Measurements from ENCODE around the gene CDH23.

The CDH23 gene

DNA sequence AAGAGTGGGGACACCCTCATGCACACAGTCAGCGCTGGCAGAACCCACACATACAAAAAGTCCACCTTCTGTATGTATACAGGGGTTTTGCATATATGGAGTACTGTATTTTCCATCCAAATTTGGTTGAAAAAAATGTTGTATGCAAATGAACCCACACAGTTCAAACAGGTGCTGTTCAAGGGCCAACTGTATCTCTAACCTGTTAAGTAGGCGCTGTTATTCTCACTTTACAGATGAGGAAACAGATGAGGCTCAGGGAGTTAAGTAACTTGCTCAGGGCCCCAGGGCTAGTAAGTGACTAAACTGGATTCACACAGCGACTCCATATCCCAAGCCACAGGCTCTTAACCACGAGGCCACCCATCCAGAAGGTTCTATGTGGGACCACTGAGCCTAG lies 252.9 kb downstream of the CDH23 start:
- TF ChIP-seq, protein P1, sequence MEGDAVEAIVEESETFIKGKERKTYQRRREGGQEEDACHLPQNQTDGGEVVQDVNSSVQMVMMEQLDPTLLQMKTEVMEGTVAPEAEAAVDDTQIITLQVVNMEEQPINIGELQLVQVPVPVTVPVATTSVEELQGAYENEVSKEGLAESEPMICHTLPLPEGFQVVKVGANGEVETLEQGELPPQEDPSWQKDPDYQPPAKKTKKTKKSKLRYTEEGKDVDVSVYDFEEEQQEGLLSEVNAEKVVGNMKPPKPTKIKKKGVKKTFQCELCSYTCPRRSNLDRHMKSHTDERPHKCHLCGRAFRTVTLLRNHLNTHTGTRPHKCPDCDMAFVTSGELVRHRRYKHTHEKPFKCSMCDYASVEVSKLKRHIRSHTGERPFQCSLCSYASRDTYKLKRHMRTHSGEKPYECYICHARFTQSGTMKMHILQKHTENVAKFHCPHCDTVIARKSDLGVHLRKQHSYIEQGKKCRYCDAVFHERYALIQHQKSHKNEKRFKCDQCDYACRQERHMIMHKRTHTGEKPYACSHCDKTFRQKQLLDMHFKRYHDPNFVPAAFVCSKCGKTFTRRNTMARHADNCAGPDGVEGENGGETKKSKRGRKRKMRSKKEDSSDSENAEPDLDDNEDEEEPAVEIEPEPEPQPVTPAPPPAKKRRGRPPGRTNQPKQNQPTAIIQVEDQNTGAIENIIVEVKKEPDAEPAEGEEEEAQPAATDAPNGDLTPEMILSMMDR (IDR thresholded peaks at IDR 0.05): no peak

GRCh38 chr10:71650397-71650796 lies 253.7 kb downstream of the CDH23 start:
- TF ChIP-seq, protein P1 (IDR thresholded peaks at IDR 0.05): no peak

DNA sequence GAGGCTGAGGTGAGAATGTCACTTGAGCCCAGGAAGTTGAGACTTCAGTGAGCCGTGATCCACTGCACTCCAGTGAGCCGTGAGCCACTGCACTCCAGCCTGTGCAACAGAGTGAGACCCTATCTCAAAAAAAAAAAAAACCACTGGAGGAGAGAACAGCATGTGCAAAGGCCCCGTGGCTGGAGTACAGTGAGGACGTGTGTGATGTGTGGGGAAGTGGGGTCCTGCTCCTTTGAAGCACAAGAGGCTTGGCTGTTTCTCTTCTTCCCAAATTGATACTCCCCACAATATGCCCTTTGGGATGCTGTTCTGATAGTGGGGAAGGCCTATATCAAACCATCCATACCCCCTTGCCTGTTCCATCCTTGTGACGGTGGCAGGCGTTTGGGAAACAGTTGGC lies 254.7 kb downstream of the CDH23 start:
- TF ChIP-seq, protein P1 (IDR thresholded peaks at IDR 0.05): no peak

GRCh38 chr10:71651928-71652327 lies 255.2 kb downstream of the CDH23 start:
- TF ChIP-seq, protein P1 (IDR thresholded peaks at IDR 0.05): no peak

- TF ChIP-seq, protein P1 (IDR thresholded peaks at IDR 0.05): no peak
Observed at GRCh38 chr10:71653044-71653443, 256.3 kb downstream of the CDH23 start.

- TF ChIP-seq, protein P1 (IDR thresholded peaks at IDR 0.05): no peak
Observed at GRCh38 chr10:71656220-71656619, 259.5 kb downstream of the CDH23 start.

DNA sequence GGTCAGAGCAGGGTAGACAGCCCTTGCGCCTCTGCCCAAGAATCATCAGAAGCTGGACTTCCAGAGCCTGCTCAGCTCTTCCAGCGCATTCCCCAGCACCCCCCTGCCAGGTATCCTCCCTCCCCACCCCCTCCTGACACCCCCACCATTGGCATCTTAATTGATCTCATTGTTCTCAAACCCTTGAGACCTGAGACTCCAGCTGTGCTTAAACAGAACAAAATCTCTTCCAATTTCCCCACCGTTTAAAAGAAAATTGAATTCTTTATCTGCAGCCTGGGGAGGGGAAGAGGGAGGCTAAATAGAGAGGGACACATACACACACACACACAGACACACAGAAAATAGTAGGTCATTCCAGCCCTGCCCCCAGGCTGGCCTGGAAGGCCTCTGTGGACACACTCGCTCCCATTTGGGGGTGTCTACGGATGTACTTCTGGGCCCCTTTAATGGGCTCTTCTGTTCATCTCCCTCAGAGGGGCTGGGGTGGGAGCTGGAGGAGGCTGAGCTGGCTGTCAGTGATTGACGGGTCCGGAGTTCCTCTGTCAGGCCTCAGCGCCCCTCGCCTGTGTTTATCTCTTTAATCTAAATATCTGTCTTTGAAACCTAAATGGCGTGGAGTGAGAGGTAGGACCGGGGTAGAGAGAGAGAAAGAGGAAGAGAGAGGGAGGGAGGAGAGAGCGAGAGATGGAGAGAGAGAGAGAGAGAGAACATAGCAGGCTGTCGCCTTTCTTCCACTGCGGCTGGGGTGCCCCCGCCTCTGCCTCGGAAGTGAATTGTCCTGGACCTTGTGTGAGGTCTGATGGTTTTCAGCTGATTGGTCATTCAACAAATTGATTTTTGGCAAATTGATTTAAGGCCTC lies 261.1 kb downstream of the CDH23 start:
- TF ChIP-seq, protein P1 (IDR thresholded peaks at IDR 0.05): no peak

- TF ChIP-seq, protein P1 (IDR thresholded peaks at IDR 0.05): no peak
Observed at GRCh38 chr10:71658467-71658745, 261.7 kb downstream of the CDH23 start.

Data from LNCAP (cell line).